ENCODE measurements around the gene RNGTT. TPM values are rescaled to one million over a fixed set of nuclear protein-coding genes. Genes with fewer than 3 reads are reported as not detected.

Gene RNGTT
- total RNA-seq, 2 experiments from 2014 or later, result 11.6 to 12.4 TPM

- TF ChIP-seq CTCF (IDR thresholded peaks at IDR 0.05), result no peak
- ATAC-seq (ENCODE audit: poor library complexity) (no peak), DNase-seq (no peak)
- Histone ChIP-seq H3K27me3 (ENCODE audit: control insufficient read depth in 1 of 2, insufficient read depth in 2 of 2, low read length in 2 of 2) (no peaks in the 10 kb centered on the region), H3K27ac (ENCODE audit: low read depth in 1 of 2, low read length in 2 of 2) (no peak overlapping the region), H3K9me3 (ENCODE audit: control insufficient read depth in 1 of 2, insufficient read depth in 1 of 2, low read length in 2 of 2) (peaks cover 16 to 19% of the 10 kb centered on the region in 2 experiments), H3K4me1 (ENCODE audit: insufficient read depth, low read length) (no peaks in the 10 kb centered on the region), H3K36me3 (ENCODE audit: insufficient read depth, low read length) (peaks cover 2% of the 10 kb centered on the region), H3K4me3 (ENCODE audit: low read length) (no peak overlapping the region)
- Mint-ChIP-seq H3K4me1 (ENCODE audit: low read depth) (no peaks in the 10 kb centered on the region), H3K27me3 (no peaks in the 10 kb centered on the region), H3K36me3 (ENCODE audit: low read depth) (peaks cover 69% of the 10 kb centered on the region), H3K9me3 (peaks cover 8% of the 10 kb centered on the region), H3K4me3 (no peak overlapping the region), H3K27ac (no peak overlapping the region)
- POLR2A ChIA-PET, result no interaction called here
- intact Hi-C loops (cut with DNase I, micrococcal nuclease), result no loop called here
- CTCF ChIA-PET, result no interaction called here
Measured at GRCh38 chr6:88655586-88655985, 307.8 kb downstream of the RNGTT start.

GRCh38 chr6:88653936-88654335 is 309.5 kb downstream of the RNGTT start:
- ATAC-seq (ENCODE audit: poor library complexity) (no peak), DNase-seq (no peak)
- no peaks in the 10 kb centered on the region for H3K27me3 Mint-ChIP-seq
- peaks cover 2 to 16% of the 10 kb centered on the region in 2 experiments for H3K9me3 ChIP-seq (ENCODE audit: control insufficient read depth in 1 of 2, insufficient read depth in 1 of 2, low read length in 2 of 2)
- H3K4me1 ChIP-seq (ENCODE audit: insufficient read depth, low read length), result no peaks in the 10 kb centered on the region
- H3K27me3 ChIP-seq (ENCODE audit: control insufficient read depth in 1 of 2, insufficient read depth in 2 of 2, low read length in 2 of 2), result no peaks in the 10 kb centered on the region
- H3K36me3 ChIP-seq (ENCODE audit: insufficient read depth, low read length), result peaks cover 2% of the 10 kb centered on the region
- no peak overlapping the region for H3K4me3 Mint-ChIP-seq
- intact Hi-C loops (cut with DNase I, micrococcal nuclease), result no loop called here
- no peak overlapping the region for H3K4me3 ChIP-seq (ENCODE audit: low read length)
- POLR2A ChIA-PET, result no interaction called here
- peaks cover 3% of the 10 kb centered on the region for H3K4me1 Mint-ChIP-seq (ENCODE audit: low read depth)
- no peak overlapping the region for H3K27ac Mint-ChIP-seq
- no peak for TF ChIP-seq CTCF (IDR thresholded peaks at IDR 0.05)
- H3K9me3 Mint-ChIP-seq, result peaks cover 10% of the 10 kb centered on the region
- no peak overlapping the region for H3K27ac ChIP-seq (ENCODE audit: low read depth in 1 of 2, low read length in 2 of 2)
- H3K36me3 Mint-ChIP-seq (ENCODE audit: low read depth), result peaks cover 68% of the 10 kb centered on the region
- CTCF ChIA-PET, result no interaction called here

- Mint-ChIP-seq H3K27me3 (no peaks in the 10 kb centered on the region), H3K4me3 (no peak overlapping the region), H3K36me3 (ENCODE audit: low read depth) (peaks cover 54% of the 10 kb centered on the region), H3K4me1 (ENCODE audit: low read depth) (peaks cover 8% of the 10 kb centered on the region), H3K27ac (no peak overlapping the region), H3K9me3 (peaks cover 9% of the 10 kb centered on the region)
- Histone ChIP-seq H3K36me3 (ENCODE audit: insufficient read depth, low read length) (no peaks in the 10 kb centered on the region), H3K4me3 (ENCODE audit: low read length) (no peak overlapping the region), H3K4me1 (ENCODE audit: insufficient read depth, low read length) (no peaks in the 10 kb centered on the region), H3K9me3 (ENCODE audit: control insufficient read depth in 1 of 2, insufficient read depth in 1 of 2, low read length in 2 of 2) (no peaks in the 10 kb centered on the region), H3K27ac (ENCODE audit: low read depth in 1 of 2, low read length in 2 of 2) (no peak overlapping the region), H3K27me3 (ENCODE audit: control insufficient read depth in 1 of 2, insufficient read depth in 2 of 2, low read length in 2 of 2) (no peaks in the 10 kb centered on the region)
- ATAC-seq (ENCODE audit: poor library complexity) (no peak), DNase-seq (no peak)
- POLR2A ChIA-PET, result no interaction called here
- CTCF ChIA-PET, result no interaction called here
- TF ChIP-seq CTCF (IDR thresholded peaks at IDR 0.05), result no peak
- intact Hi-C loops (cut with DNase I, micrococcal nuclease), result no loop called here
Measured at GRCh38 chr6:88651400-88651799, 312.0 kb downstream of the RNGTT start.

All from CD4-positive, alpha-beta T cell (primary cell).